ENCODE data around the gene LIFR.

GRCh38 chr5:38537505-38537904, 18.9 kb downstream of the LIFR start:
- TF ChIP-seq CTCF (IDR thresholded peaks at IDR 0.05) (no peak), POLR2A (IDR thresholded peaks at IDR 0.05) (no peak), POLR2AphosphoS5 (IDR thresholded peaks at IDR 0.05) (no peak)
